ENCODE results near the gene THBS1. TPM values are rescaled to one million over a fixed set of nuclear protein-coding genes. Genes with fewer than 3 reads are reported as not detected.

THBS1 gene
- total RNA-seq, 1 experiment from 2014 or later: 10.1 TPM

GRCh38 chr15:39589193-39589814 is 8.4 kb downstream of the THBS1 start:
- Histone ChIP-seq H3K36me3 (replicated peaks; ENCODE audit: control insufficient read depth, insufficient read depth, low read length) (peaks cover 66% of the 10 kb centered on the region), H3K4me3 (ENCODE audit: insufficient read depth, low read depth, low read length) (no peak overlapping the region), H3K27me3 (ENCODE audit: control insufficient read depth, insufficient read depth, low read length) (no peaks in the 10 kb centered on the region)
- DNase-seq: no peak

- DNase-seq: no peak
- Histone ChIP-seq H3K4me3 (ENCODE audit: insufficient read depth, low read depth, low read length) (no peak overlapping the region), H3K27me3 (ENCODE audit: control insufficient read depth, insufficient read depth, low read length) (no peaks in the 10 kb centered on the region), H3K36me3 (replicated peaks; ENCODE audit: control insufficient read depth, insufficient read depth, low read length) (peaks cover 66% of the 10 kb centered on the region)
Measured at GRCh38 chr15:39589815-39590644, 9.2 kb downstream of the THBS1 start.

- H3K27me3 ChIP-seq (ENCODE audit: control insufficient read depth, insufficient read depth, low read length): no peaks in the 10 kb centered on the region
- DNase-seq: no peak
- peaks cover 63% of the 10 kb centered on the region for H3K36me3 ChIP-seq (replicated peaks; ENCODE audit: control insufficient read depth, insufficient read depth, low read length)
- H3K4me3 ChIP-seq (ENCODE audit: insufficient read depth, low read depth, low read length): no peak overlapping the region
Measured at GRCh38 chr15:39591141-39591895, 10.4 kb downstream of the THBS1 start.

DNA sequence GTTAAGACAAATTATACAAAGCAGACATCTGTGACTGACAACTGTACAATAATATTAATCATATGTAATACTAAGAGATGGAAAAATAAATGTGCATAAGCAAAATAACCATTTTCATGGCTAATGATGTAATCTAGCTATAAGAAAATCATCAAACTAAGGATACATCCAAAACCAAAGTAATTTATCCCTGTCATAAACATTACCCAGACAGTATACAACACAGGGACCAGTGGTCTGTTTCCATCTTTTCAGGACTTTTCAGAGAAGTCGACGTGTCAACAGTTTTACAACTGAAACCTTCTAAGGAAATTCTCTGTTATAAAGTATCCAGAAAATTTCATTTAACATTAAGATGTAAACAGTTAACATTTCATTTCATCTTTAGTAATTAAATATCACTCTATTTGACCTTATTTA is 11.0 kb downstream of the THBS1 start:
- Histone ChIP-seq H3K27me3 (ENCODE audit: control insufficient read depth, insufficient read depth, low read length) (no peaks in the 10 kb centered on the region), H3K4me3 (ENCODE audit: insufficient read depth, low read depth, low read length) (no peak overlapping the region), H3K36me3 (replicated peaks; ENCODE audit: control insufficient read depth, insufficient read depth, low read length) (peaks cover 59% of the 10 kb centered on the region)
- DNase-seq: no peak

GRCh38 chr15:39592500-39592899 is 11.6 kb downstream of the THBS1 start:
- no peak for DNase-seq
- H3K36me3 ChIP-seq (replicated peaks; ENCODE audit: control insufficient read depth, insufficient read depth, low read length): peaks cover 57% of the 10 kb centered on the region
- H3K27me3 ChIP-seq (ENCODE audit: control insufficient read depth, insufficient read depth, low read length): no peaks in the 10 kb centered on the region
- no peak overlapping the region for H3K4me3 ChIP-seq (ENCODE audit: insufficient read depth, low read depth, low read length)

- Histone ChIP-seq H3K27me3 (ENCODE audit: control insufficient read depth, insufficient read depth, low read length) (no peaks in the 10 kb centered on the region), H3K4me3 (ENCODE audit: insufficient read depth, low read depth, low read length) (no peak overlapping the region), H3K36me3 (replicated peaks; ENCODE audit: control insufficient read depth, insufficient read depth, low read length) (peaks cover 51% of the 10 kb centered on the region)
- DNase-seq: no peak
Measured at GRCh38 chr15:39593071-39593655, 12.3 kb downstream of the THBS1 start.

DNA sequence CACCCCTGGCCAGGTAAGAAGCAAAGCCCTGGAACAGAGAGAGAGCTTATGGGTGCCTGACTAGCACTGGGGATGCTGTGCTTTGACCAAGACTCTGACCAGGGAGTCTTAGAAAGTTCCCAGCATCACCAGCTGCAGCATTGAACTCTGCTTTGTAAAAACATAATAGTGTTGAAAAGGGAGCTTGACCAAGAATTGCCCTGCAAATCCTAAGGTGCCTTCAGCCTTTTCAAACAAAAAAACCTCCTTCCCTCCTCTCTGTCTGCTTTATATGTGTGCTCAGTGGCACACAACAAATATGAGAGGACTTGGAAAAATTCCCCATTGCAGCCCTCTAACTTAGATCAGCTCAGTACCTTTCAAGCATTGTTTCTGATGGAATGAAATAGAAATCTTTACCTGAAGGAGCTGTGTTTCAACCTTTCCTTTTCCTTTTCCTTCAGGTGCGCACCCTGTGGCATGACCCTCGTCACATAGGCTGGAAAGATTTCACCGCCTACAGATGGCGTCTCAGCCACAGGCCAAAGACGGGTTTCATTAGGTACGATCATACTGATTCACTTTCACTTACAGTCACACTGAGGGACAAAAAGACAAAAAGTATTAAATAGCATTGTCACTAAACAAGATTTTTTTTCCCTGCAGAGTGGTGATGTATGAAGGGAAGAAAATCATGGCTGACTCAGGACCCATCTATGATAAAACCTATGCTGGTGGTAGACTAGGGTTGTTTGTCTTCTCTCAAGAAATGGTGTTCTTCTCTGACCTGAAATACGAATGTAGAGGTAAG is 13.0 kb downstream of the THBS1 start:
- no peak for DNase-seq
- H3K4me3 ChIP-seq (ENCODE audit: insufficient read depth, low read depth, low read length): no peak overlapping the region
- peaks cover 44% of the 10 kb centered on the region for H3K36me3 ChIP-seq (replicated peaks; ENCODE audit: control insufficient read depth, insufficient read depth, low read length)
- no peaks in the 10 kb centered on the region for H3K27me3 ChIP-seq (ENCODE audit: control insufficient read depth, insufficient read depth, low read length)

DNA sequence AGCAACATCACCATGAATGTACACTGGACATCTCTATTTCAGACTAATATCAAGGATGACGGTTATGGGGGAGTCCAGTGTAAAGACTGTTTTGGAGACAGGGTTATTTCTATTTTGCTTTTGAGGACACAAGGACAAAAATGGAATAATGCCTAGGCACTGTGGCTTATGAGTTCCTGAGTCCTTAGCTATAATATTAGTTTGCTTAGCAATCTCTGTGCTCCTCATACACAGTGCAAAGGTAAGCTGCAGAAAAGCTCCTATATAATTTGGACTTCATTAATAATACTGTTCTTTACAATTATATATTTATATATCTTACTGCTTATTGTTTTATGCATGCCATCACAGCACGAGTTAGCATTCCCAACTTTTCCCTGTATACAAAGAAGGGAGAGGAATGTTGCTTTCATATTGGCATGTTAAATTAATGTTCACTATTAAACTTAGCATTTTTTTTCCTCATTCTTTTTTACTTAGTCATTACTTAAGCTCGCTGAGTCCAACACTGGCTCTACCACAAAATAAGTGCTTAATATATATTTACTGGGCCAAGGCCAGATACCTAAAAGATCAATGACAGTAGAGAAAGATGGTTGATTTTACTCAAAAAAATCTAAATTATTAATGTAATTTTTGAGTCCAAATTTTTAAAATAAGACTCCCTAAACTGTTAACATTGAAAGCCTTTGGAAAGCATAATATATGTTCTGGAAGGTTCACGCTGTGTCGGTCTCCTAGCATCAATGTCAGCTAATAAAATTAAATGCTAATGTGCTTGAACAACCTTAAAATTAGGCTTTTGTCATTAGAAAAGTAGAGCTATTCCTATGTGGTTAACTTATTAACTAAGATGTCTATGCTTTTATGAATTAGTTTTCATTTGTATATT is 13.8 kb downstream of the THBS1 start:
- H3K36me3 ChIP-seq (replicated peaks; ENCODE audit: control insufficient read depth, insufficient read depth, low read length): peaks cover 38% of the 10 kb centered on the region
- no peaks in the 10 kb centered on the region for H3K27me3 ChIP-seq (ENCODE audit: control insufficient read depth, insufficient read depth, low read length)
- DNase-seq: no peak
- no peak overlapping the region for H3K4me3 ChIP-seq (ENCODE audit: insufficient read depth, low read depth, low read length)

- no peak overlapping the region for H3K4me3 ChIP-seq (ENCODE audit: insufficient read depth, low read depth, low read length)
- peaks cover 34% of the 10 kb centered on the region for H3K36me3 ChIP-seq (replicated peaks; ENCODE audit: control insufficient read depth, insufficient read depth, low read length)
- no peak for DNase-seq
- H3K27me3 ChIP-seq (ENCODE audit: control insufficient read depth, insufficient read depth, low read length): no peaks in the 10 kb centered on the region
Measured at GRCh38 chr15:39595338-39596221, 14.7 kb downstream of the THBS1 start.

GRCh38 chr15:39596358-39597051 is 15.6 kb downstream of the THBS1 start:
- Histone ChIP-seq H3K36me3 (replicated peaks; ENCODE audit: control insufficient read depth, insufficient read depth, low read length) (peaks cover 28% of the 10 kb centered on the region), H3K27me3 (ENCODE audit: control insufficient read depth, insufficient read depth, low read length) (no peaks in the 10 kb centered on the region), H3K4me3 (ENCODE audit: insufficient read depth, low read depth, low read length) (no peak overlapping the region)
- DNase-seq: no peak

DNA sequence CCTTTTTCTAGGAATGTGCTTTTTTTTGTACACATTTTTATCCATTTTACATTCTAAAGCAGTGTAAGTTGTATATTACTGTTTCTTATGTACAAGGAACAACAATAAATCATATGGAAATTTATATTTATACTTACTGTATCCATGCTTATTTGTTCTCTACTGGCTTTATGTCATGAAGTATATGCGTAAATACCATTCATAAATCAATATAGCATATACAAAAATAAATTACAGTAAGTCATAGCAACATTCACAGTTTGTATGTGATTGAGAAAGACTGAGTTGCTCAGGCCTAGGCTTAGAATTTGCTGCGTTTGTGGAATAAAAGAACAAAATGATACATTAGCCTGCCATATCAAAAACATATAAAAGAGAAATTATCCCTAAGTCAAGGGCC is 16.5 kb downstream of the THBS1 start:
- Histone ChIP-seq H3K27me3 (ENCODE audit: control insufficient read depth, insufficient read depth, low read length) (no peaks in the 10 kb centered on the region), H3K4me3 (ENCODE audit: insufficient read depth, low read depth, low read length) (no peak overlapping the region), H3K36me3 (replicated peaks; ENCODE audit: control insufficient read depth, insufficient read depth, low read length) (peaks cover 26% of the 10 kb centered on the region)
- no peak for DNase-seq

GRCh38 chr15:39597751-39598185 is 16.9 kb downstream of the THBS1 start:
- peaks cover 22% of the 10 kb centered on the region for H3K36me3 ChIP-seq (replicated peaks; ENCODE audit: control insufficient read depth, insufficient read depth, low read length)
- DNase-seq: no peak
- H3K4me3 ChIP-seq (ENCODE audit: insufficient read depth, low read depth, low read length): no peak overlapping the region
- H3K27me3 ChIP-seq (ENCODE audit: control insufficient read depth, insufficient read depth, low read length): no peaks in the 10 kb centered on the region
